A673 (cell line): Measurements from ENCODE around the gene MIXL1.

Source experiments
- CTCF ChIP-seq: fragments of 300-800, 200-600 bp; sonication (generic); conservative IDR thresholded peaks from 2 replicates; pipeline ENCODE4 v1.5.1; 2017; ENCODE audit warnings: low read depth, mild to moderate bottlenecking, antibody characterized with exemption, low read length, moderate library complexity, mixed read lengths
- EZH2 ChIP-seq: fragments of 200-600 bp; sonication (generic); IDR thresholded peaks from 2 replicates; pipeline ENCODE4 v1.6.1; 2017; ENCODE audit warnings: borderline replicate concordance, low read depth, mild to moderate bottlenecking, mixed read lengths, antibody characterized with exemption, low read length; ENCODE audit not compliant: poor library complexity, severe bottlenecking

GRCh38 chr1:226186124-226187018 lies 37.1 kb upstream of the MIXL1 start, which contains the start of gene ACBD3:
- TF ChIP-seq CTCF (no peak), EZH2 (no peak)
